ACC112 (cell line): ENCODE measurements around the gene TSPOAP1.
"Not testable (repeated sequence)": the region's sequence is repeated elsewhere in the genome, so short reads cannot be mapped to it uniquely, and the experiment has no call there.

ENCODE experiments used
- H2AFZ ChIP-seq: fragments of 200-600 bp; sonication (generic); one replicate; pipeline ENCODE4 v1.6.0; 2017; ENCODE audit warnings: antibody characterized with exemption, low read length; ENCODE audit not compliant: unreplicated experiment
- H3K27ac ChIP-seq: fragments of 200-600 bp; sonication (generic); 2 replicates; pipeline ENCODE4 v1.5.1; 2014; ENCODE audit warnings: low read depth, mild to moderate bottlenecking, antibody characterized with exemption, low read length, moderate library complexity
- H3K27me3 ChIP-seq: fragments of 200-600 bp; sonication (generic); 2 replicates; pipeline ENCODE4 v1.6.1; 2014; ENCODE audit warnings: mild to moderate bottlenecking, antibody characterized with exemption, low read length, moderate library complexity, mixed read lengths; ENCODE audit not compliant: insufficient read depth
- H3K36me3 ChIP-seq: fragments of 200-600 bp; sonication (generic); 2 replicates; pipeline ENCODE4 v1.6.1; 2016; ENCODE audit warnings: mild to moderate bottlenecking, antibody characterized with exemption, low read length, moderate library complexity, mixed read lengths; ENCODE audit not compliant: insufficient read depth
- H3K4me1 ChIP-seq: fragments of 200-600 bp; sonication (generic); one replicate; pipeline ENCODE4 v1.6.1; 2016; ENCODE audit warnings: low read length, mixed read lengths; ENCODE audit not compliant: insufficient read depth, unreplicated experiment, control insufficient read depth
- H3K4me3 ChIP-seq: fragments of 200-600 bp; sonication (generic); 2 replicates; pipeline ENCODE4 v1.5.1; 2014; ENCODE audit warnings: mild to moderate bottlenecking, low read depth, low read length
- H3K79me2 ChIP-seq: fragments of 200-600 bp; sonication (generic); one replicate; pipeline ENCODE4 v1.6.0; 2016; ENCODE audit warnings: low read length; ENCODE audit not compliant: control insufficient read depth, unreplicated experiment, insufficient read depth

The TSPOAP1 gene

GRCh38 chr17:58351182-58351581 lies 22.6 kb upstream of the TSPOAP1 start:
- Histone ChIP-seq H3K79me2 (peaks cover 12% of the 10 kb centered on the region), H3K27me3 (no peaks in the 10 kb centered on the region), H3K4me3 (peak overlapping the region; percentile 87), H3K36me3 (peaks cover 12% of the 10 kb centered on the region), H3K27ac (no peak overlapping the region; the same call in 1 of the 2 replicates), H2AFZ (no peak overlapping the region), H3K4me1 (no peaks in the 10 kb centered on the region)

GRCh38 chr17:58348038-58348437 lies 19.4 kb upstream of the TSPOAP1 start:
- Histone ChIP-seq H3K27me3 (no peaks in the 10 kb centered on the region), H3K4me3 (no peak overlapping the region), H2AFZ (no peak overlapping the region), H3K4me1 (no peaks in the 10 kb centered on the region), H3K27ac (no peak overlapping the region), H3K36me3 (peaks cover 19% of the 10 kb centered on the region), H3K79me2 (peaks cover 12% of the 10 kb centered on the region)

- H3K27ac ChIP-seq = no peak overlapping the region
- H3K4me3 ChIP-seq = no peak overlapping the region
- no peaks in the 10 kb centered on the region for H3K27me3 ChIP-seq
- no peaks in the 10 kb centered on the region for H3K4me1 ChIP-seq
- H3K36me3 ChIP-seq = peaks cover 19% of the 10 kb centered on the region
- H2AFZ ChIP-seq = no peak overlapping the region
- H3K79me2 ChIP-seq = no peaks in the 10 kb centered on the region
These were observed 16.9 kb upstream of the TSPOAP1 start for GRCh38 chr17:58345500-58345899.

GRCh38 chr17:58344791-58345157 lies 16.2 kb upstream of the TSPOAP1 start:
- no peak overlapping the region for H3K4me3 ChIP-seq
- H2AFZ ChIP-seq = no peak overlapping the region
- H3K27ac ChIP-seq = peak overlapping the region; percentile 9; the same call in 1 of the 2 replicates
- no peaks in the 10 kb centered on the region for H3K79me2 ChIP-seq
- peaks cover 19% of the 10 kb centered on the region for H3K36me3 ChIP-seq
- peaks cover 1% of the 10 kb centered on the region for H3K4me1 ChIP-seq
- H3K27me3 ChIP-seq = no peaks in the 10 kb centered on the region

GRCh38 chr17:58344047-58344790 lies 15.6 kb upstream of the TSPOAP1 start:
- Histone ChIP-seq H2AFZ (no peak overlapping the region), H3K79me2 (no peaks in the 10 kb centered on the region), H3K27me3 (no peaks in the 10 kb centered on the region), H3K4me3 (no peak overlapping the region), H3K4me1 (peaks cover 7% of the 10 kb centered on the region), H3K27ac (peak overlapping the region; percentile 9; the same call in 1 of the 2 replicates), H3K36me3 (peaks cover 15% of the 10 kb centered on the region)

- Histone ChIP-seq H3K36me3 (0 out of 2 replicates have a peak, but pooled peaks cover 7% of the 10 kb centered on the region), H3K27me3 (no peaks in the 10 kb centered on the region), H3K79me2 (no peaks in the 10 kb centered on the region), H2AFZ (no peak overlapping the region), H3K4me1 (peaks cover 17% of the 10 kb centered on the region), H3K27ac (no peak overlapping the region), H3K4me3 (no peak overlapping the region)
These were observed 14.5 kb upstream of the TSPOAP1 start for GRCh38 chr17:58343131-58343530.

- Histone ChIP-seq H3K27me3 (no peaks in the 10 kb centered on the region), H2AFZ (no peak overlapping the region), H3K4me1 (peaks cover 28% of the 10 kb centered on the region), H3K4me3 (no peak overlapping the region), H3K79me2 (no peaks in the 10 kb centered on the region), H3K36me3 (0 out of 2 replicates have a peak, but pooled peaks cover 7% of the 10 kb centered on the region), H3K27ac (no peak overlapping the region)
These were observed 13.4 kb upstream of the TSPOAP1 start for GRCh38 chr17:58341861-58342475.

- H3K36me3 ChIP-seq, H3K4me3 ChIP-seq, H3K27me3 ChIP-seq, H2AFZ ChIP-seq, H3K27ac ChIP-seq, H3K79me2 ChIP-seq: not testable (repeated sequence)
- peaks cover 31% of the 10 kb centered on the region for H3K4me1 ChIP-seq
These were observed 12.7 kb upstream of the TSPOAP1 start for GRCh38 chr17:58341136-58341860.

- Histone ChIP-seq H3K4me3 (no peak overlapping the region), H3K4me1 (peaks cover 32% of the 10 kb centered on the region), H3K27me3 (no peaks in the 10 kb centered on the region), H3K36me3 (0 out of 2 replicates have a peak, but pooled peaks cover 7% of the 10 kb centered on the region), H3K27ac (no peak overlapping the region), H2AFZ (no peak overlapping the region), H3K79me2 (no peaks in the 10 kb centered on the region)
These were observed 11.8 kb upstream of the TSPOAP1 start for GRCh38 chr17:58340405-58340876.

- H3K4me1 ChIP-seq = peaks cover 32% of the 10 kb centered on the region
- peak overlapping the region; percentile 42; the same call in 1 of the 2 replicates for H3K4me3 ChIP-seq
- H3K79me2 ChIP-seq = no peaks in the 10 kb centered on the region
- peak overlapping the region; percentile 24 for H2AFZ ChIP-seq
- H3K27me3 ChIP-seq = no peaks in the 10 kb centered on the region
- 0 out of 2 replicates have a peak, but pooled peaks cover 1% of the 10 kb centered on the region for H3K36me3 ChIP-seq
- H3K27ac ChIP-seq = no peak overlapping the region
These were observed 11.3 kb upstream of the TSPOAP1 start for GRCh38 chr17:58339755-58340404.
